HG03159 (cell line): ENCODE measurements around the gene DUSP6.

ENCODE experiments used
- ATAC-seq: cut with Tn5 transposase; IDR thresholded peaks from one replicate; pipeline ENCODE4 v1.9.1; 2021; ENCODE audit warnings: mild to moderate bottlenecking, moderate library complexity; ENCODE audit not compliant: unreplicated experiment

Gene DUSP6

DNA sequence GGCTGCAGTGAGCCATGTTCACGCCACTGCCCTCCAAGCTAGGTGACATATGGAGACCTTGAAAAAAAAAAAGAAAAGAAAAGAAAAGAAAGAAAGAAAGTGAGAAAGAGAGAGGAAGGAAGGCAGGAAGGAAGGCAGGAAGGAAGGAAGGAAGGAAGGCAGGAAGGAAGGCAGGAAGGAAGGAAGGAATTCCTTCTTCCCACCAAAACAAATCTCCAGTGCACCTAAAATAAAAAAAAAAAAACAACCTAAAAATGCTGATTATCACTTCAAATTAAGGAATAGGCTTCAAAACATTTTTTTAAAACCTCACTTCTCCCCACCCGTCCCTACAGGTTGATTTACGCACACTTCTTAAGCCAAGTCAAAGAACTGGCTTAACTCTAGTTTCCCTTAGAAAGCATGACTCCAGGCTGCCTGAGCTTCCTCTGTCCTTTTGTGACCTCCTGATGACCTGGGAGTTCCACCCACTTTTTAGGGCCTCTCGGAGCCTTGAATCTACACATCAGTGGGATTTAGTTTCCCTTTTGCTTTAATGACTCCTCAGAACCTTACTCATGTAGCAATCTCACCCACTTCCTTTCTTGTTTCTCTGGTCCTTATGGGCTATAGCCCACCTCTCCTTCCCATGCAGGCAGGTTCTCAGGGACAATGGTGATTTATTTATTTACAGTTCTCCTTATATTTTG, 18.6 kb downstream of the DUSP6 start:
- peak; percentile 77 for ATAC-seq

DNA sequence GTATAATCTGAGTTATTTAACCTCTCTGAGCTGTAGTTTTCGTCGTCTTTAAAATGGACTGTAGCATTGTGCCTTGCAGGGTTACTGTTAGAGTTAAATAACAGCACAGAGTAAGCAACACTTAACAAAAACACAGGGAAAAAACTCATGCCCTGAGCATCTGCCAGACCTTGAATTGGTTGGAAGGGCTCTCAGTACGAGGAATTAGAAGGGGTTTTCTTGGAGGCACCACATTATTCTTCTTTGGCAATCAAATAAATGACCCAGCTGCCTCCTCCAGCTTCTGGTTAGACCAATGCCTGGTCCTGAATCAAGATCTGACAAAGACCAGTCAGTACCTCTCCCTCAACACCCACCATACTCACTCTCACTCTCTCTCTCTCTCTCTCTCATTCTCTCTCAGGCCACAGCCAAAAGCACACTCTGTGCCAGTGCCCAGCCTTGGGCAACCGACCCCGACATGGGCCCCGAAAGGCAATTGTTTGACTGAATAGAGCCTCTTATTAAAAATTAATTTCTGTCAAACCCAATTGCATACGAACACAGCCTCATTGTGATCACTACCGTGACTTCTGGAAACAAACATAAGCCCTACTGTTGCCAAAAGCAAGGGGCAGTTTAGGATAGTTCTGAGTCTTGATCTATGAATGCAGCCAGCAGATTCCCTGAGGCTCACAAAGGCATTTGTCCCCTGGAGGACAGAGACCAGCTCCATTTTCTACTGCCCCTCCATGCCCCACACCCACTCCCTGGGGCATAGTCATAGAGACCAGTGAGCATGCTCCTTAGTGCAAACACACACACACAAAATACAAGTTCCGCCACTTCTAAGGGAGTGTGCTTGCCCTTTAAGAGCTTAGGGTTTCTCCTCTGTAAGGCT, 23.9 kb downstream of the DUSP6 start:
- no peak for ATAC-seq

DNA sequence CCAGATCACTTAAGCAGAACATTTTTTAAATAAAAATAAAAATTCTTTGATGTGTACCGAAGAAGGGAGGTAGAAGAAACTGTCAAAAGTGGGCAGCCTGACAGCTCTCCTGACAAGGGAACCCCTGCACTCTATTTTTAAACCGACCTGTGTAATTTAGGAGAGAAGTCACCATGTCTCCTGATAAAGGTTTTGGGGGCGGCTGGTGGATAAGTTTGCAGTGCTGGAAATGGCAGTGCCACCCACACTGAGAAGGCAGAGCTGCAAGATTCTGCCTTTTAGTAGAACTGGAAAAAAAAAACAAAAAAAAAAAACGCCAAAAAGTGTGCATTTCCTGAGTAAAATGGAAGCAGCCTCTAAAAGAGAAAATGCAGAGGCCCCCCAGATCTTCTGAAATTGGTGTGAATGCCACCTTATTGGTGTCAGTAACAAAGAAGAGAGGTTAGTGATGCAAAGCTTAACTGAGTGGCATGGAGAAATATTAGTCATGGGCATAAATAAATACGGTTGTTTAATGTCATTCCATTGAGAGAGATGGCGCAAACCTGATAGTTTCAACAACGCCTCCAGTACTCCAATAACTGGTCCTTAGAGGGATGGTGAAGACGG, 24.7 kb downstream of the DUSP6 start:
- ATAC-seq = no peak

DNA sequence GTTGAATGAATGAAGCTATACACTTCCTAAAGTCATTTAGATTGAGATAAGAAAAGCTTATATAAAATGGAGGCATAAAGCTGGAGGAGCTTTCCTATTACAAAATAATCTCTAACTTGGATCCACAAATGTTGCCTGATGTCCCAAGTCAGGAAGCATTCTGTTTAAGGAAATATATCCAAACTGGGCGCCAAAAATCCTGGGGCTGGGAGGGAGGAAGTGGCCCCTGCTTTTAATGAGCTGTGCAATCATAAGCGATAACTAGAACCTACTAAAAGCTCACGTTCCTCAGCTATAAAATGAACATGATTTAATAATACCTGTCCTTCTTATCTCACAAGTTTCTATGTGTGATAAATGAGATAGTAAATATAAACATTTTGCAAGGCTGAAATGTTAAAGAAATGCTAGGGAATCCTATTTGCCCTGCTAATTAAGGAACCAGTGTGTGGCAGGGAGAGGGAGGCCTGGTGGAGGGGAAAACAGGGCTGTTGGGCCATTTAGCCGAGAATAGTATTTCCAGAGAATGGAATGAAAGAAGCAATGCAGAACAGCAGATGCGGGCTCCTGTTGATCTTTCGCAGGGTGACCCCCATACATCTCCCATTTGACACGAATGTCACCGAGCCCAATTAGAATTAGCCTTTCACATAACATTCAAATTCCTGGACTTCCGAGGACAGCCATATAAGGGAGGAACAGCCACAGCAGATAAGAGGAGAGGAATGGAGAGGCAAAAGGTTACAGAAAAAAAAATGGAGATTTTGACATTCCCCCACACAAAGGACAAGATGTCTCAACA, 25.9 kb downstream of the DUSP6 start:
- ATAC-seq = no peak

DNA sequence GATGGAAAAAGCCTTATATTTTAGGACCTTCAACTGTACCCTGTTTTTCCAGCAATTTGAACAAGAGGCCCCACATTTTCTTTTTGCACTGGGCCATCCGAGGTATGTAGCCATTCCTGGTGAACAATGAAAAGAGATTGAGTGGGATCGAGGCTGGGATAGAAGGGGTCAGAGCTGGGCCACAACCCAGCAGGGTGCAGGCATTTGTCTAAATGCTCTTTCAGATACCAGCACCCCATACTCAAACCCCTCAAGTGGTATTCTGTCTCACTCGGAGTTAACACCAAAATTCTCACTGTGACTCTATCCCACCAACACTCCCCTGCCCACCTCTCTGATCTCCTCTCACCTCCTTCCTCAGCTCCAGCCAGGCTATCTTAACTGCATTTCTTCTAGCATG, 26.8 kb downstream of the DUSP6 start:
- no peak for ATAC-seq

DNA sequence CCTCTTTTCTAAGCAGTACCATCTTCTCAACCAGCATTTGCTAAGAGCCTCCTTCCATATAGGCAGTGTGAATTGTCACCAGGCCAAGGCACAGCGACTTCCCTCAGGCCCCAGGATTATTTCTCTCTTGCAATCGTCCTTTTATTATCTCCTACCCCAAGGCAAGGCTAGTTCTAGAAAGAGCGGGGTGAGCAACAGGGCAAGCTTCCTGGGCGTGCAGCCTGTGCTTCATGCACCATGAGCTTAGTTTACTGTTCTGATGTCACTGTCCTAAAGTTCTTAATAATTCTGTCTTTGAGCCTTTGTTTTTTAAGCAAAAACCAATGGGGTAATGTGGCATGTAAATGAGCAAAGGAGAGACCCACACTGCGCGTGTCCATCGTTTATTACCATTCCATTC, 27.9 kb downstream of the DUSP6 start:
- ATAC-seq = no peak

DNA sequence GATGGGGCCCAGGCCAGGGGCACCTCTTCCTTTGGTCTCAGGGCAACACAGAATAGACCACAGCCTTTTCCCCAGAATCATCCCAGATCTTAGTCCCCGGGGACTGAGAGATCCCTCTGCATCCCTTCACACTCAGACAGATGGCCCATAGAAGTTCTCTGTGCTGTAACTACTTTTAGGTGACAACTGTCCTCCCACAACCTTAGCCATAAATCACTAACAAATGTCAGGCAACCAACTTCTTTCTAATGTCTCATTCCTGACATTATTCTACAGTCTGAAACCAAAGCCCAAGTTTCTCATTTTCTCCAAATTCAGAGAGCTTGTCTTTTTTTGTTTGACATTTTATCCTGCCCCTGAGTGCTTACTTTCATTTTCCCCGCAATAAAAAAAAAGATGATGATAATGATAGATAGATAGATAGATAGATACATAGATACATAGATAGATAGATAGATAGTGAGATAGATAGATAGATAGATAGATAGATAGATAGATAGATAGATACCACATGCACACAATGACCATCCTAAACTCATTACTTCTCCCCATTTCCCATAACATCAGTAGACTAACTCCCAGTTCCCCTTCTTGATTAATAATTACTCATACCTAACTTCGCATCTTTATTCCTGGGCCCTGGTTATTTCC, 28.6 kb downstream of the DUSP6 start:
- no peak for ATAC-seq

DNA sequence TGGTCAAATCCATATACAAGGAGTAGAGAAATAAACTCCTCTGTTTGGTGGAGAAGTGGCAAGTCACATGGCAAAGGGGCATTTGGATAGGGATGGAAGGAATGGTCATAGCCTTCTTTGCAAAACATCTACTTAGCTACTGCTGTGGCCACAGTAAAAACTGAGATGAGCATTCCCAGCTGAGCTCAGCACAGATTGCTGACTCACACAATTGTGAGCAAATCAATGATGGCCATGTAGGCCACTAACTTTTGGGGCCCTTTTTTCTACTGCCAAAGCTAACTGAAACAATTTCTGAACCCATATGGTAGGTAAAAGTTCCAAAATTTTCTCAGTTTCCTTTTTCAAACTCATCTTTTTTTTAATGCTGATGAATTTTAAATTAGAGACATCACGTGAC, 31.6 kb downstream of the DUSP6 start:
- no peak for ATAC-seq

DNA sequence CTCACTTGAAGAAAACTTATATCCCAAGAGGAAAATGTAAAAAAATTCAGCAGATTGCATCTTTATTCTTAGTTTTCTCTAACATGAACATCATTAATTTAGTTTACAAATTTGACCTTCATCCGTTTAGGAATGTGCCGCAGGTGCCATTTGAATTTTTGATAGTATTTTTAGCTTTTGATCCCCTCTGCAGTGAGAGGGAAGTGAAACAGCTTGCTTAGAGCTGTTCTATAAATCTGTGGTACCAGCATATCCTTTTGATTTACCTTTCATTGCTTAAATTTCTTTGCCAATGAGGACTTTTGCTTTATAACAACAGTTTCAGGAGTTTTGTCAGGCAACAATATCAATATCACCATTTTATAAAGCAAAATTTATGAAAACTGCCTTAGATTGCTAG, 32.7 kb downstream of the DUSP6 start:
- ATAC-seq = no peak

DNA sequence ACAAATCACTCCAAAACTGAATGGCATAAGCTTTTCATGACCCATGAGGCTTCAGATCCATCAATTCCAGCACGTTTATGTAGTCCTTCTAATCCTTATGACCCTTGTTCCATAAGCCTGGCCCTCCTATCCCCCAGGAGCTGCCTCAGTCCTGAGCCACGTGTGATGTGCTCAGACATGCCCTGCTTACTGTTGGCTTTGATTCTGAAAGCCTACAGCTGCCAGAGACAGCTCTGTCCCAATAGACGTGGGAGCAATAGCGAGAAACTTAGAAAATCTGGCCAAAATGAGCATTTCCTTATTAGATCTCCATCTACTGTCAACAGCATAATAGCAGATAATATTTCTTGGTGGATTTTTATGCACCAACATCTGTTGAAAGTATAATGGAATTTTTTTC, 33.2 kb downstream of the DUSP6 start:
- no peak for ATAC-seq

DNA sequence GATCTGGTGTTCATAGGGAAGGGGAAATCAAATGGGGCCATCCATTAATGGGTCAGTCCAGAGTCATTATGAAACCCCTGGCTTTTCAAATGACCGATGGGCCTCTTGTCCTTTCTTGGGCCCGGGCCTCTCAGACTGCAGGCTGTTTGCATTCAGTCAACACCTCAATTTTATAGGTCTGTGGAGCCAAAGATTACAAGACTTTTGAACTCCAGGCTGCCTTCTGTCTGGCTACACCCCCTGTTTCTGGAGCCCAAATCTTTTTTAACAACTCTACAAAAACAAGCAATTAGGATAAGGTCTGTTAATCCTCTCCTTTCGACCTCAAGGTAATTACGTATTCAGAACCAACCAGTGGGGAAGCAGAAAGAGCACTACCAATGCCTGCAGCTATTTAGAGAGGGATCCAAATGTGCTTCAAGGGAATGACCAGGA, 35.6 kb downstream of the DUSP6 start:
- ATAC-seq = no peak

DNA sequence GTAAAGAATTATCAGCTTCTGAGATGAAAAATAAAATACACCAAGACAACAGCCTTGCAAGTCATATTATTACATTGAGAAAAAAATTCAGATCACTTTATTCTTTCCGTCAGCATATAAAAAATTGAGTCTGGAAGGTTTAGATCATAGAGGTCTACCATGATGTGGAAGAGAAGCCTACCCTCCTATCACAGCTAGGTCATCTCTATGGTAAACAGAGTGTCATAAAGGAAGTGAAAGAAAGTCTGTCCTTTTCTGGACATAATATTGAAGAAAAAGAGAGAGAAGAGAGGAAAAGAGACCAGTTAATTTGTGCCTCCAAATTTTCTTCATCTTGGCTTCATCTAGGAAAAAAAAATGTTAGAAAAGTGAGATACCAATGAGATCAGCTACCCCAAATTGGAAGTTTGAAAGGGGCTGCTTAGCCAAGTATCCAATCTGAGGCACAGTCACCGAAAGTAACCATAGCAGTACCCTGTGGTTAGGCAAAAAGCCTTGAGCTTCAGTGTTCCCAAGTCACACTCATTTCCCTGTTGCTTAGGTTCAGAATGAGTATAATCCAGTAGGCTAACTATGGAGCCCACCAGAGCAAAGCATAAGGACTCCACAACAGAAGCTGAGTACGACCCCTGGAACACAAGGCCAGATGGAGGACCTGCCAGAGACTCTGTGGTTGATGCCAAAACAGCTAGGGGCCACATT, 38.1 kb downstream of the DUSP6 start:
- no peak for ATAC-seq

DNA sequence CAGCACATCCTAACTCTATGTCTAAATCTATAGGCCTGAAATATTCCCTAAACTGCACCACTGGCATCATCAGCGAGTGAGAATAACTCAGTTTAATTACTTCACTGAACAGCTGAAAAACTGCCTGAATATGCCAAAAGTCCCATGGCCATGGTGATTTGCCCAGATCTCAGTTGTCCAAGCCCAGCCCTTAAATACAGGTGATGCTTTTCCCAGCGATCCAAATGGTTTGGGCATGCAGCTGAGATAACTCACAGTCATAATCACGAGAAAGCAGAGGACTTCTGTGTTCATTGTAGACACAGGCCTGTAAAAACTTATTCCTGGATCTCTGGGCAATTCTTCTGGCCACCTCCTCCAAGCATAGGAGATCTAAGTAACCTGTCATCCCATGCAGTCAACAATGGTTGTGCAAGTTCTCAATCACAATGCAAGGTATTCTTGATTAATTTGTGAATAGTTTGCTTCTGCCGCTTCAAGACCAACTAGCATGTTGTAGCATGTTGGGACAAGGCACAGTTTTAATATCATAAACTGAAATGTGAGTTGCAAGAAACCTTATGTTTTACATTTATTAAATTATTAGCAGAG, 40.5 kb downstream of the DUSP6 start:
- ATAC-seq = no peak

DNA sequence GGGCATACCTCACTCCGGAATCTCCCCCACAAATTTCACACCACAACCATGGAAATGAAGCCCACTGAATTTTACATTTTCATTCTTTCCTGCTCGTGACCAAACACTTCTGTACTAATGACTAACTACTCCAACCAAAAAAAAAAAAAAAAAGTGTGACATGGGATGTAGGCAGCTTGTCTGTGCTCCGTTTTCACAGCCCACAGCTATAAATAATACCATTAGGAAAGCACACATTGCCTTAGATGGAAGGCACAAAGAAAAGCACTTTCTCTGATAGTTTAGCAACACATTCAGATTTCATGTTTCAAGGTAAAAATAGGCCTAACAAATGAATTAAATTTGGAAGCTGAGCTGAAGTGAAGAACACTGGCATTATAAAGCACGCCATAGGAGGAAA, 42.5 kb downstream of the DUSP6 start:
- no peak for ATAC-seq

DNA sequence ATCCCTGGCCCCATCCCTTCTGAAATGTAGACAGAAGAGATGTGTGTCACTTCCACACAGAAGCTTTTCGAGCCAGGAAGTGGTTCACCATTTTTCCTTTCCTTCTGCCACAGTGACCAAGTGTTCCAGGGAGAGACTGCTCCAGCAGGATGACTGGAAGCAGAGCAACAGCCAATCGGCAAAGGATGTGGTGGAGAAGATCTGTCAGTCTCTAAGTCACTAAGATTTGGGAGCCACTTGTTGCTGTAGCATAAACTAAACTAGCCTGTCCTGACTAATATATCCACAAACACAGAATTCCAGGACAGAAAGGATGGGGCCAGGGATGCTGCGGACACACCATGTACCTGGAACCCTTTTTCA, 42.9 kb downstream of the DUSP6 start:
- no peak for ATAC-seq

DNA sequence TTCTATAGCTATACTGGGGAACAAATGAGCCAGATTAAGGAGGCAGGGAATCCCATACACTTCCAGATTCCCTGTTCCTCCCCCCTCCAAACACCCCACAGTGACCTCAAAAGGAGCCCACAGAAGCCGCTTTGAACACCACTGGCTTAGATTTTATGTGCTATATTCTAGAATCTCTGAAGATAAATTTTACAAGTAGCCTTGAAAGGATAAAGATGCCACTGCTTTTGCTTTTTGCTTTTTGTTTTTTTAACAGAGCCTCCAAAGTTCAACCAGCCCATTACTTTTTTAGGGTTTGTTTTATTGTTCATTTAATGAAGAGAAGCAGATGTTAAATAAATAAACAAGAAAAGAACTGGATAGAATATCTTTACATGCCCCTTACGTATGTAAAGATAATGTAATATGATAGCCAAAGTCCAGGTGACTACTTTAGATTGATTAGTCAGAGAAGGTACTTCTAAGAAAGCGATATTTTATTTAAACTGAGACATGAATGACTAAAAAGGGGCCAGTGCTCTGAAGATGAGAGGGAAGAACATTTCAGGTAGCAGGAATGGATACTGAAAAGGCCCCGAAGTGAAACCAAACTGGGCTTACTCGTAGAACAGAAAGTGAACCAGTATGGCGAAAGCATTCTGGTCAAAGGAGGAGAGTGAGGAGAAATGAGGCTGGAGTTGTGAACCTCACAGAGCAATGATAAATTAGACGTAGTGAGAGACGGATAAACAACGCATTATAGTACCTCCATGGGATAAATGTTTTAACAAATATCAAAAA, 44.6 kb downstream of the DUSP6 start:
- ATAC-seq = no peak

DNA sequence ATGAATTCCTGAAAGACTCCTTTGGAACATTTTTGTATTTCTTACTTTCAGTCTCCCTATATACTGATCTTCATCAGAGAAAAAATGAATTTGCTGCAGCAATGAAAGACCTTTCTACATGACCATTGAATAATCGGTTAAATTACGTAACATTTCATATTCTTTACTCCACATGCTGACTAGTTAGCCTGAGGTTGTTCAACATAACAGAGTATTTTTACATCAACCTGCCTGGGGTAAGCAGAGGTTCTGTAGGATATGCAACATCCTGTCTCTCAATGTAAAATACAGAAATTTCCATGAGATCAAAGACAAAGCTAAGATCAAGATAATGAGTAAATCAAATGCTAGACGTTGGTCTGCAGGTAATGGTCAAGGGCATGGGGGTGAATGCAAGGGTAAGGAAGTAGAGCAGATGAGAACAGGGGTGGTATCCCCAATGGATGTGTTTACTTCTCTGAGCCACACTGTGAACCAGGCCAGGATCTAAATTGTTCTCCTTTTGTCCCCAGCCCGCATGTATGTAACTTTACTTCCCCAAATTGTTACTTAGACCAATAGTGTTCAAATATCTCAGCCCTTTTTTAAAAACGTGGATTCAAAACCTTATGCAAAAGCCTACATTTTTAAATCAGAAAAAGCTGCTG, 45.4 kb downstream of the DUSP6 start:
- no peak for ATAC-seq

DNA sequence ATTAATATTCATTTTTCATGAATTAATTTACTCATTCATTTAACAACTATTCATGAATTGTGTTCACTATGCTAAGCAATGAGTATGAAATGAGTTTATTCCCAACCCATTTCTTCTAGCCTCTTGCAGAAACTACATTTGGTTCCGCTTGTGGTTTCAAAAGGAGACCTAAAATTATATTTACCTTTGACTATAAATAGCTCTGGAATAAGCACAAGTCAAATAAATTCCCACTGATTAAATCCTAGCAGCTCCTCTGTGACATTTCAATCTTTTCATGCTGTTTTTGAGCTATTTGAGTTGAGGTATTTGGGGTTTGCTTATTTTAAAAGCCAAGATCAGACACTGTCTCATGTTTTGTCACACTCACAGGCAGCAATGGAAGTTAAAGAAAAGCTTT, 46.9 kb downstream of the DUSP6 start:
- ATAC-seq = no peak
